ENCODE measurements around the gene CCL26.
"Not testable (repeated sequence)": the region's sequence is repeated elsewhere in the genome, so short reads cannot be mapped to it uniquely, and the experiment has no call there.

Gene CCL26

GRCh38 chr7:75792567-75792966 lies 20.6 kb upstream of the CCL26 start:
- DNase-seq (ENCODE audit: low read depth) = not testable (repeated sequence)

- no peak for DNase-seq (ENCODE audit: low read depth)
These were observed 17.4 kb upstream of the CCL26 start for GRCh38 chr7:75789361-75789924.

- not testable (repeated sequence) for DNase-seq (ENCODE audit: low read depth)
These were observed 16.3 kb upstream of the CCL26 start for GRCh38 chr7:75788154-75788847.

GRCh38 chr7:75783058-75783457 lies 11.0 kb upstream of the CCL26 start:
- not testable (repeated sequence) for DNase-seq (ENCODE audit: low read depth)

GRCh38 chr7:75780647-75781273 lies 8.7 kb upstream of the CCL26 start:
- not testable (repeated sequence) for DNase-seq (ENCODE audit: low read depth)

- DNase-seq (ENCODE audit: low read depth) = not testable (repeated sequence)
These were observed 7.5 kb upstream of the CCL26 start for GRCh38 chr7:75779516-75779915.

GRCh38 chr7:75779035-75779434 lies 7.0 kb upstream of the CCL26 start:
- not testable (repeated sequence) for DNase-seq (ENCODE audit: low read depth)

GRCh38 chr7:75776295-75776971 lies 4.4 kb upstream of the CCL26 start:
- peak; percentile 2 for DNase-seq (ENCODE audit: low read depth)

GRCh38 chr7:75773958-75774357 lies 1.9 kb upstream of the CCL26 start:
- DNase-seq (ENCODE audit: low read depth) = not testable (repeated sequence)

- DNase-seq (ENCODE audit: low read depth) = no peak
These were observed 787 bp downstream of the CCL26 start for GRCh38 chr7:75771224-75771623.

- DNase-seq (ENCODE audit: low read depth) = no peak
These were observed 9.6 kb downstream of the CCL26 start for GRCh38 chr7:75762350-75762917.

GRCh38 chr7:75761801-75762200 lies 10.2 kb downstream of the CCL26 start:
- DNase-seq (ENCODE audit: low read depth) = not testable (repeated sequence)

- no peak for DNase-seq (ENCODE audit: low read depth)
These were observed 13.5 kb downstream of the CCL26 start for GRCh38 chr7:75758491-75758890.

GRCh38 chr7:75757860-75758259 lies 14.2 kb downstream of the CCL26 start:
- no peak for DNase-seq (ENCODE audit: low read depth)

- DNase-seq (ENCODE audit: low read depth) = no peak
These were observed 14.9 kb downstream of the CCL26 start for GRCh38 chr7:75756991-75757676.

GRCh38 chr7:75756206-75756990 lies 15.6 kb downstream of the CCL26 start:
- DNase-seq (ENCODE audit: low read depth) = no peak

- DNase-seq (ENCODE audit: low read depth) = no peak
These were observed 28.6 kb downstream of the CCL26 start for GRCh38 chr7:75743455-75743859.

- no peak for DNase-seq (ENCODE audit: low read depth)
These were observed 31.0 kb downstream of the CCL26 start for GRCh38 chr7:75740846-75741497.

- DNase-seq (ENCODE audit: low read depth) = no peak
These were observed 32.0 kb downstream of the CCL26 start for GRCh38 chr7:75739796-75740672.

All from T-helper 22 cell (primary cell).